Activated CD8-positive, alpha-beta memory T cell treated with anti-CD3 and anti-CD28 coated beads, Interleukin-2, amount 50 U/mL, for 1 hour (primary cell): ENCODE results near the gene TUFM.
"Not testable (repeated sequence)": the region's sequence is repeated elsewhere in the genome, so short reads cannot be mapped to it uniquely, and the experiment has no call there.

ENCODE experiments used
- DNase-seq: peaks from one replicate; pipeline ENCODE4 v3.0.0-alpha.2; 2020; ENCODE audit errors: extremely low read depth

Gene TUFM

GRCh38 chr16:28846080-28846932 is at the start of gene TUFM:
TUFM (minus strand) TSS chr16:28846348; CDS start chr16:28846269, 79 bp downstream.
- peak; percentile 96 for DNase-seq

- no peak for DNase-seq
These were observed 49.5 kb upstream of the TUFM start for GRCh38 chr16:28895609-28896008.

- no peak for DNase-seq
These were observed 47.1 kb upstream of the TUFM start for GRCh38 chr16:28893291-28893690.

GRCh38 chr16:28891964-28892890 is 46.1 kb upstream of the TUFM start:
- DNase-seq: no peak

GRCh38 chr16:28890355-28890754 is 44.2 kb upstream of the TUFM start:
- DNase-seq: not testable (repeated sequence)

GRCh38 chr16:28886945-28887344 is 40.8 kb upstream of the TUFM start:
- no peak for DNase-seq

GRCh38 chr16:28884045-28884444 is 37.9 kb upstream of the TUFM start:
- DNase-seq: no peak

- no peak for DNase-seq
These were observed 37.3 kb upstream of the TUFM start for GRCh38 chr16:28883221-28883996.

- no peak for DNase-seq
These were observed 36.5 kb upstream of the TUFM start for GRCh38 chr16:28882551-28883160.

- not testable (repeated sequence) for DNase-seq
These were observed 35.4 kb upstream of the TUFM start for GRCh38 chr16:28881565-28881964.

- DNase-seq: no peak
These were observed 34.8 kb upstream of the TUFM start for GRCh38 chr16:28880955-28881354.

GRCh38 chr16:28880589-28880915 is 34.4 kb upstream of the TUFM start:
- no peak for DNase-seq

GRCh38 chr16:28879841-28880588 is 33.9 kb upstream of the TUFM start:
- DNase-seq: peak; percentile 62

- no peak for DNase-seq
These were observed 33.2 kb upstream of the TUFM start for GRCh38 chr16:28879261-28879840.

- no peak for DNase-seq
These were observed 32.2 kb upstream of the TUFM start, which contains the start of gene ATP2A1 for GRCh38 chr16:28878083-28878926. ATP2A1 (plus strand) TSS chr16:28878488; CDS start chr16:28878672, 184 bp downstream.

GRCh38 chr16:28877655-28878000 is 31.5 kb upstream of the TUFM start:
- DNase-seq: no peak

GRCh38 chr16:28876973-28877654 is 31.0 kb upstream of the TUFM start:
- no peak for DNase-seq

GRCh38 chr16:28876019-28876659 is 30.0 kb upstream of the TUFM start:
- DNase-seq: no peak
